ENCODE results near the gene CLCNKB.

DNA sequence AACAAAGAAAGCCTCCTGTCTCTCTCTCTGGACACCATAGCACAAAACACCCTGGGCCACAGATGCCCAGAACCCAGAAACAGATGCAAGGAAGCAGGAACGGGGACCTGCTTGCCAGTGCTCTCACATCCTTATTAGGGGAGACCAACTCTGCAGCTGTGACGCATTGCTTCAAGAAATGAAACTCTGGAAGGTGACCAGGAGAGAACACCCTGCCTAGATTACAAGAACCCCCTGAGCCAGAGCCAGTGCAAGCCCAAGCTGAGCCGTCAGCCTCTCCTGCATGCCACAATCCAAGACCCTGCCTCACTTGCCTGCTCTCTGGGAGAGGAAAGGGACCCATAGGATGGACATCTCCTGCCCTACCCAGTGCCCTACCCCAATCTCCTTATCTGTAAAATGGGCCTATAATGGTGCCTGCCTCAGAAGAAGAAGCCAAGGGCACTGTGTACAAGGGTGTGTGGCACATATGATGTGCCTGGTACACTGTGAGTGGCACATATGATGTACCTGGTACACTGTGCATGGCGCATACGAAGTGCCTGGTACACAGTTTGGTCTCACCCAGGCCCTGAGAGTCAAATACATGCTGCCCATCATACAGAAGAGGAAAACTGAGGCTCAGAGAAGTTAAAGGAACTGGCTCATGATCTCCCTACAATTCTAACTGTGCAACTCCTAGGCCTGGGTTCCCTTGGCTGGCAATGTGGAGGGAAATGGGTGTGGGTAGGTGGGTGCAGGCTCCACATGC, 46.7 kb downstream of the CLCNKB start:
- TF ChIP-seq, protein P1, sequence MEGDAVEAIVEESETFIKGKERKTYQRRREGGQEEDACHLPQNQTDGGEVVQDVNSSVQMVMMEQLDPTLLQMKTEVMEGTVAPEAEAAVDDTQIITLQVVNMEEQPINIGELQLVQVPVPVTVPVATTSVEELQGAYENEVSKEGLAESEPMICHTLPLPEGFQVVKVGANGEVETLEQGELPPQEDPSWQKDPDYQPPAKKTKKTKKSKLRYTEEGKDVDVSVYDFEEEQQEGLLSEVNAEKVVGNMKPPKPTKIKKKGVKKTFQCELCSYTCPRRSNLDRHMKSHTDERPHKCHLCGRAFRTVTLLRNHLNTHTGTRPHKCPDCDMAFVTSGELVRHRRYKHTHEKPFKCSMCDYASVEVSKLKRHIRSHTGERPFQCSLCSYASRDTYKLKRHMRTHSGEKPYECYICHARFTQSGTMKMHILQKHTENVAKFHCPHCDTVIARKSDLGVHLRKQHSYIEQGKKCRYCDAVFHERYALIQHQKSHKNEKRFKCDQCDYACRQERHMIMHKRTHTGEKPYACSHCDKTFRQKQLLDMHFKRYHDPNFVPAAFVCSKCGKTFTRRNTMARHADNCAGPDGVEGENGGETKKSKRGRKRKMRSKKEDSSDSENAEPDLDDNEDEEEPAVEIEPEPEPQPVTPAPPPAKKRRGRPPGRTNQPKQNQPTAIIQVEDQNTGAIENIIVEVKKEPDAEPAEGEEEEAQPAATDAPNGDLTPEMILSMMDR (IDR thresholded peaks at IDR 0.05): no peak
- TF ChIP-seq POLR2A (IDR thresholded peaks at IDR 0.05): no peak
